HG03060 (cell line): ENCODE results near the gene EPHA8.

Experiments used
- ATAC-seq: cut with Tn5 transposase; IDR thresholded peaks from one replicate; pipeline ENCODE4 v1.9.1; 2021; ENCODE audit warnings: low read depth, moderate number of reproducible peaks; ENCODE audit not compliant: unreplicated experiment

The EPHA8 gene

GRCh38 chr1:22612671-22613571, 49.6 kb downstream of the EPHA8 start:
- no peak for ATAC-seq

- no peak for ATAC-seq
Observed at GRCh38 chr1:22613572-22613918, 50.3 kb downstream of the EPHA8 start.

GRCh38 chr1:22613951-22614350, 50.7 kb downstream of the EPHA8 start:
- ATAC-seq = no peak

GRCh38 chr1:22615886-22616285, 52.6 kb downstream of the EPHA8 start:
- ATAC-seq = no peak

GRCh38 chr1:22616571-22616970, 53.3 kb downstream of the EPHA8 start:
- ATAC-seq = no peak

GRCh38 chr1:22618056-22618455, 54.8 kb downstream of the EPHA8 start:
- ATAC-seq = no peak

GRCh38 chr1:22619252-22619651, 56.0 kb downstream of the EPHA8 start:
- ATAC-seq = no peak

- no peak for ATAC-seq
Observed at GRCh38 chr1:22619798-22620197, 56.5 kb downstream of the EPHA8 start.

- ATAC-seq = no peak
Observed at GRCh38 chr1:22621761-22622160, 58.5 kb downstream of the EPHA8 start.

GRCh38 chr1:22625262-22625925, 62.1 kb downstream of the EPHA8 start:
- ATAC-seq = no peak

GRCh38 chr1:22626237-22627157, 63.2 kb downstream of the EPHA8 start:
- no peak for ATAC-seq

GRCh38 chr1:22627331-22627730, 64.0 kb downstream of the EPHA8 start:
- ATAC-seq = no peak

GRCh38 chr1:22628698-22629444, 65.6 kb downstream of the EPHA8 start:
- ATAC-seq = no peak

GRCh38 chr1:22629886-22630285, 66.6 kb downstream of the EPHA8 start:
- ATAC-seq = no peak

- ATAC-seq = no peak
Observed at GRCh38 chr1:22633697-22634463, 70.6 kb downstream of the EPHA8 start.

- no peak for ATAC-seq
Observed at GRCh38 chr1:22635436-22635835, 72.1 kb downstream of the EPHA8 start.

- ATAC-seq = no peak
Observed at GRCh38 chr1:22636353-22636752, 73.1 kb downstream of the EPHA8 start, which contains the start of gene C1QA. Gene C1QA, plus strand, starts transcription at chr1:22636628. Its CDS starts 989 bp downstream, at chr1:22637617.

- no peak for ATAC-seq
Observed at GRCh38 chr1:22636927-22637326, 73.6 kb downstream of the EPHA8 start.

- ATAC-seq = no peak
Observed at GRCh38 chr1:22637907-22638445, 74.7 kb downstream of the EPHA8 start.
